T-helper 22 cell (primary cell): ENCODE results near the gene FNDC11.

ENCODE experiments used
- DNase-seq: peaks from one replicate; pipeline ENCODE4 v3.0.0-alpha.2; 2020; ENCODE audit warnings: low read depth

The FNDC11 gene

GRCh38 chr20:63525971-63526370 is 28.0 kb upstream of the FNDC11 start:
- no peak for DNase-seq

GRCh38 chr20:63527184-63527583 is 26.8 kb upstream of the FNDC11 start:
- DNase-seq = no peak

GRCh38 chr20:63529180-63529860 is 24.6 kb upstream of the FNDC11 start:
- no peak for DNase-seq

GRCh38 chr20:63529861-63530787 is 23.8 kb upstream of the FNDC11 start:
- no peak for DNase-seq

- no peak for DNase-seq
These were observed 23.2 kb upstream of the FNDC11 start for GRCh38 chr20:63530788-63531160.

- no peak for DNase-seq
These were observed 22.1 kb upstream of the FNDC11 start for GRCh38 chr20:63531686-63532448.

GRCh38 chr20:63532449-63532971 is 21.4 kb upstream of the FNDC11 start:
- no peak for DNase-seq

GRCh38 chr20:63533388-63533787 is 20.6 kb upstream of the FNDC11 start:
- DNase-seq = no peak

GRCh38 chr20:63533871-63534393 is 20.0 kb upstream of the FNDC11 start:
- no peak for DNase-seq

- no peak for DNase-seq
These were observed 19.5 kb upstream of the FNDC11 start for GRCh38 chr20:63534427-63534830.

GRCh38 chr20:63534831-63535651 is 18.9 kb upstream of the FNDC11 start:
- DNase-seq = no peak

- DNase-seq = no peak
These were observed 17.6 kb upstream of the FNDC11 start for GRCh38 chr20:63536241-63536977.

- no peak for DNase-seq
These were observed 16.9 kb upstream of the FNDC11 start, which contains the start of gene PTK6 for GRCh38 chr20:63536997-63537524. Gene PTK6 (minus strand): TSS chr20:63537376. CDS start chr20:63537314, 62 bp downstream.

- peak; percentile 87 for DNase-seq
These were observed 16.3 kb upstream of the FNDC11 start for GRCh38 chr20:63537525-63538203.

- DNase-seq = peak; percentile 55
These were observed 15.5 kb upstream of the FNDC11 start for GRCh38 chr20:63538204-63539091.

GRCh38 chr20:63539092-63539430 is 14.9 kb upstream of the FNDC11 start:
- no peak for DNase-seq

- no peak for DNase-seq
These were observed 14.3 kb upstream of the FNDC11 start for GRCh38 chr20:63539441-63540370.
